GM12874 (cell line): ENCODE results near the gene SBNO2.

Experiments
- CTCF ChIP-seq: IDR thresholded peaks from 2 replicates; pipeline ENCODE4 v1.5.1; 2011; ENCODE audit warnings: low read depth, mild to moderate bottlenecking, control low read depth, low read length, moderate library complexity; ENCODE audit not compliant: insufficient read depth

The SBNO2 gene

GRCh38 chr19:1173845-1174809, at the start of gene SBNO2:
SBNO2 (minus strand) TSS chr19:1174268; CDS start chr19:1154276, 19,992 bp downstream.
- TF ChIP-seq CTCF: no peak

GRCh38 chr19:1223018-1223855, 49.2 kb upstream of the SBNO2 start:
- peak; percentile 70 for TF ChIP-seq CTCF

- TF ChIP-seq CTCF: peak; percentile 16; the same call in 1 of the 2 replicates
Measured at GRCh38 chr19:1222394-1222793, 48.3 kb upstream of the SBNO2 start.

GRCh38 chr19:1221904-1222255, 47.8 kb upstream of the SBNO2 start:
- no peak for TF ChIP-seq CTCF

GRCh38 chr19:1220976-1221903, 47.2 kb upstream of the SBNO2 start:
- peak; percentile 59 for TF ChIP-seq CTCF

GRCh38 chr19:1220477-1220930, 46.4 kb upstream of the SBNO2 start:
- peak; percentile 34; the same call in 1 of the 2 replicates for TF ChIP-seq CTCF
